Stimulated activated CD8-positive, alpha-beta memory T cell treated with anti-CD3 and anti-CD28 coated beads, Interleukin-12 subunit alpha, Interleukin-12 subunit beta, amount 100 ng/mL, for 1 hour (primary cell): Measurements from ENCODE around the gene DAPK1.

Source experiments
- DNase-seq: peaks from one replicate; pipeline ENCODE4 v3.0.0-alpha.2; 2020; ENCODE audit warnings: low read depth

DAPK1 gene

DNA sequence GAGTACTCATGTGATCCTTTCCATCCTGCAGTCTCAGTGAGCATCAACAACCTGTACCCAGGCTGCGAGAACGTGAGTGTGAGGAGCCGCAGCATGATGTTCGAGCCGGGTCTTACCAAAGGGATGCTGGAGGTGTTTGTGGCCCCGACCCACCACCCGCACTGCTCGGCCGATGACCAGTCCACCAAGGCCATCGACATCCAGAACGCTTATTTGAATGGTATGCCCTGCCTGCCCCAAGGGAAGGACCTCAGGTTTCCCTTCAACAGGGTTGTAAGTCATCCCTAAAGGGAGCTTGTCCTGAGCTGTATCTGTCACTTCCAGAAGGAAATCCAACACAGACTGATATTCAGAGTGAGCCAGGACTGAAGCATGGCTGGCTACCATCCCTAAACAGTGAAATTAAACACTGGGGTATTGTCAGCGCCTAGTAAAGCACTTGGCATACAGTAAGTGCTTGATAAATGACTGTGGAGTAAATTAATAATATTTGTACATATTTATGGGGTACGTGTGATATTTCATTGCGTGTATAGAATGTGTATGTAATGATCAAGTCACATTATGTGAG lies 188.9 kb downstream of the DAPK1 start:
- no peak for DNase-seq

DNA sequence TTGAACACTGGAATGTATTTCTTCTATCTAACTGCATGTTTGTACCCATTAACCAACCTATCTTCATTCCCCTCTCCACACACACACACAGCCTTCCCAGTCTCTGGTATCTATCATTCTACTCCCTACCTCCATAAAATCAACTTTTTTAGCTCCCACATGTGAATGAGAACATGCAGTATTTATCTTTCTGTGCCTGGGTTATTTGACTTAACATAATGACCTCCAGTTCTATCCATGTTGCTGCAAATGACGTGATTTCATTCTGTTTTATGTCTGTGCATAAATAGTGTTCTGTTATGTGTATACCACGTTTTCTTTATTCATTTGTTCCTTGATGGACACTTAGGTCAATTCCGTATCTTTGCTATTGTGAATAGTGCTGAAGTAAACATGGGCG lies 189.5 kb downstream of the DAPK1 start:
- no peak for DNase-seq

DNA sequence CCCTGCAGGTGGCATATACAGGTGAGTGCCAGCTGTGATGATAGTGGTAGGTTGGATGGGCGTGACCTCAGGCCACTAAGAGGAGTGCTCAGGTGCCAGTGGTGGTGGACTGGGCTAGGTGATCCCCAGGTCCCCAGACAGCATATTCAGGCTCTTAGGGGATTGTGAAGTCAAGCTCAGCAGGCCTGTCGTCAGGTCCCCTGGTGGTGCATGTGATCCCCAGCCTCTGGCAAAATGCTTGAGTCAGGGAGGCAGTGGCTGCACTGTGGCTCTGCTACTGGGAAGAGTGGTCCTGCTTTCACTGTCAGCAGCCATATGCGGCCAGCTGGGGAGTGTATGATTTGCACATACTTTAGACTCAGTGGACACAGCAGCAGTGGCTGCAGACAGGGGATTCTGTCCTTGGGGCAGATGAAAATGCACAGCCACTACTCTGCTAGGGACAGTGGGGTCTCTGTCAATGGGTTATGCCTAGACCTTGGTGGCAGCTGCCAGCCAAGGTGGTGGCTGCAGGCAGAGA lies 196.6 kb downstream of the DAPK1 start:
- DNase-seq = no peak

GRCh38 chr9:87695523-87695922 lies 197.9 kb downstream of the DAPK1 start:
- no peak for DNase-seq

GRCh38 chr9:87696641-87697040 lies 199.0 kb downstream of the DAPK1 start:
- DNase-seq = no peak

DNA sequence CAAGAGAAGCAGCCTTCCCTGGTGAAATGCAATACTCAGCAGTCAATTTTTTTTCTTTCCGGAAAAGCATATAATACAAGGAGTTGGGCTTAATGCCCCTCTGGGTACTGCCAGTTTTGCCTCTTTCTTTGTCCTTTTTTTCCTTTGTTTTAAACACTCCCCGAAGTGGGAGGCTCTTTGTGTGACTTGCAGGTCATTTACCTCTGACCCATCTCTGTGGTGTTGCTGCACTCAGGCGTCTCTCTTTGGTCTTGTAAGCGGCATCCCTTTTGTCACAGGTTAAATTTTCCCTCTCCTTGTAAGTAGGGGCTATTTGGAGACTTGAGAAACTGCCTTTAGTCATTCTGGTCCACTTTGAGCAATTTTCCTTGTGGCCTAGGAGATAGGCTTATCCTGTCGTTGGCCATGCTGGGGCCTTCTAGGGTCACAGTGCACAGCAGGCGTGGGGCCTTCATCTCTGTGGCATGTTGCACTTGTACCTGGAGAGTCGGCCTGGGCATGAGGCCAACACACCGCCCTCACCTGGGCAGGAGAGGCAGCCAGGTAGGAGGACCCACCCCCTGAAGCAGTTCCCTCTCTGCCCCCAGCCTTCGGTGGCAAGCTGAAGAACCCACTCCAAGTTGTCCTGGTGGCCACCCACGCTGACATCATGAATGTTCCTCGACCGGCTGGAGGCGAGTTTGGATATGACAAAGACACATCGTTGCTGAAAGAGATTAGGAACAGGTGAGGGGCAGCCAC lies 200.6 kb downstream of the DAPK1 start:
- no peak for DNase-seq

DNA sequence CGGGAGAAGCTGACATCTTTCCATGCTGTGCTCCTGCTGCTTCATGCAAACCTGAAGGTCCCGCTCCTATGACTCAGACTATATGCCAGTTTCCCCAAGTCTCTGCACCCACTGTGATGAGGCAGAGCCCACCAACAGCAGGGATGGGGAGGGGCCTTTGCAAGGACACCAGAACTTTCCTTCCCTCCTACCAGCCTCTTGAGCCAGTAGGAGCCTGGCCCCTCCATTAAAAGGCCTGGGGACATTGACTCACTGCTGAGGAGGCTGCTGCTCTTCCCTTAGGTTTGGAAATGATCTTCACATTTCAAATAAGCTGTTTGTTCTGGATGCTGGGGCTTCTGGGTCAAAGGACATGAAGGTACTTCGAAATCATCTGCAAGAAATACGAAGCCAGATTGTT lies 202.2 kb downstream of the DAPK1 start:
- no peak for DNase-seq

DNA sequence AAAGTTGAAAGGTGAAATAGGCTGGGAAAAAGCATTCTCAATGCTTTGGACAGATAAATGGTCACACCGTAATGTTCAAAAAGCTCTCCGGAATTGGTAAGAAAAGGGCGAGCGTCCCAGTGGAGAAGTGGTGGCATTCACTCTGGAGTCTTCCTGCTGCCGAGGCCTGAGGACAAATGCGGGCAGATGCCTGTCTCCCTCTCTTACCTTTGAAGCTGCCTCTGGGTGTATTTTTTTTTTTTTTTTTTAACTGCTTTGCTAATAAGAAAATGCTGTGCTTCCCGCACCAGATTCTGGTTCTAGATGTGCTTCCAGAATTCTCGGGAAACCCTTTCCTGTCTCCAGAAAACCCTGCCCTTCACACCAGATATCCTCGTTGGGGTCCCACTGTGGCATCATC lies 203.8 kb downstream of the DAPK1 start:
- no peak for DNase-seq

GRCh38 chr9:87701931-87702421 lies 204.3 kb downstream of the DAPK1 start:
- no peak for DNase-seq

DNA sequence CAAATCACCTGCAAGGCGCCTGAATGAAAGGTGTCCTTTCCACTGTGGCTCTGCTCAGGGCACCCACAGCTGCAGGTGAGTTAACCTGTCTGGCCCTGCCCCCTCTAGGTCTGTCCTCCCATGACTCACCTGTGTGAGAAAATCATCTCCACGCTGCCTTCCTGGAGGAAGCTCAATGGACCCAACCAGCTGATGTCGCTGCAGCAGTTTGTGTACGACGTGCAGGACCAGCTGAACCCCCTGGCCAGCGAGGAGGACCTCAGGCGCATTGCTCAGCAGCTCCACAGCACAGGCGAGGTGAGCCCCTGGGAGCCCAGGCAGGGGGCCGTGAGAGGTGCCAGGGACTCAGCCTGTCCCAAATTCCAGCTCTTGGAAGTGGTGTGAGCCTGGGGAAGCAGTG lies 205.3 kb downstream of the DAPK1 start:
- DNase-seq = no peak

GRCh38 chr9:87703636-87704276 lies 206.1 kb downstream of the DAPK1 start:
- no peak for DNase-seq

DNA sequence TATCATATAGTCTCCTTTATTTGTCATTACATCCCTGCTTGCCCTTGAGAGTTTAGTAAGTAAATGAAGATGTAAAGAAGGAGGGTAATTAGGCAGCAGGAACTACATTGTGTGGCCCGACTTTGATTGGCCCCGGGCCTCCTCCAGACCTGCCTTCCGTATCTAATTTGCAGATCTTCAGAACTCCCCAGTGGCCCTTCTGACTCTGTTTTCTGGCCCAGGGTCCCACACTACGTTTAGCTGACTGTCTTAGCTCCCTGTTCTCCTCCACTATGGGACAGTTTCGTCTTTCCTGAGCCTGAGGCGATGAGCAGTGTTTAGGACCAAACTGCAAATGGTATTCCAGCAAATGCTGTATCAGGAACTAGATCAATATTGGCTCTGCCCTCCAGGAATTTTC lies 206.7 kb downstream of the DAPK1 start:
- no peak for DNase-seq

- DNase-seq = no peak
Measured at GRCh38 chr9:87706066-87706739, 208.5 kb downstream of the DAPK1 start.

GRCh38 chr9:87707805-87708506 lies 210.3 kb downstream of the DAPK1 start:
- DNase-seq = no peak

- no peak for DNase-seq
Measured at GRCh38 chr9:87708546-87708945, 210.9 kb downstream of the DAPK1 start.

- no peak for DNase-seq
Measured at GRCh38 chr9:87708986-87709728, 211.5 kb downstream of the DAPK1 start.

- DNase-seq = no peak
Measured at GRCh38 chr9:87710443-87710842, 212.8 kb downstream of the DAPK1 start.

- DNase-seq = no peak
Measured at GRCh38 chr9:87711857-87712800, 214.5 kb downstream of the DAPK1 start.

DNA sequence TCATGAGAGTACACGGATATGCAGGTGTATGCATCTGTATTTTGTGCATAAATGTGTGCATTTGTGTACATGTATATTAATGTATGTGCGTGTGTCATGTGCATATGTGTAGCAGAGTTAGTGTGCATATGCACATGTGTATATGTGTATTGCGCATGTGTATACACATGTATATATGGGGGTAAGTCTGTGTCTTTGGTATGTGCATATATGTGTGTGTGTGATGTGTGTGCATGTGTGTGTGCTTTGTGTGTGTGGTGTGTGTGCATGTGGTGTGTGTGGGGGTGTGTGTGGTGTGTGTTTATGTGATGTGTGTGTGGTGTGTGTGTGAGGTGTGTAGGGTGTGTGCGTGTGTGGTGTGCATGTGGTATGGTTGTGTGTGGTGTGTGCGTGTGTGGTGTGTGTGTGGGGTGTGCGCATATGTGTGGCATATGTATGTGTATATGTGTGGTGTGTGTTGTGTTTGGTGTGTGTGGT lies 215.2 kb downstream of the DAPK1 start:
- no peak for DNase-seq
